Measurements from ENCODE around the gene BACH2.

The BACH2 gene

GRCh38 chr6:90087106-90087833, 209.4 kb downstream of the BACH2 start:
- no peak overlapping the region for H3K27ac ChIP-seq (replicated peaks)
- no peak overlapping the region for H3K4me3 ChIP-seq (replicated peaks; ENCODE audit: insufficient read depth, low read length)
- no peak for DNase-seq (ENCODE audit: low read depth in 1 of 2, low spot score in 1 of 2)

DNA sequence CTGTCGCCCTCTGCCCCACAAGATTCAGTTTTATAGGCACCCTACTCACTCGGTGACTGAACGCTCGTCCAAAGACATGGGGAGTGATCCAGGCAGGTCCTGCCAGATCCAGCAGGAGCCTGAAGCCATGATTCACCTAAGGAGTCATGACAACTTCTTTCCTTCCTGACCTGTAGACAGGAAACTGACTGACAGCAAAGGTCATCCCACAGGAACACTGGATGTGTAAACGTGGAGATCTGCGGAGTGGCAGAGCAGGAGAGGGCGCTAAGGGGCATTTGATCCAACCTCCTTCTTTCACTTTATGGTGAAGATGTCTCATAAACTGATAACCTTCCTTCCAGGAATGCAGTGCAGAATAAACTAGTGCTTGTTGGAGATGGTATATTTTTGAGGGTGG, 210.1 kb downstream of the BACH2 start:
- TF ChIP-seq GABPA (IDR thresholded peaks at IDR 0.05; ENCODE audit: low read depth) (no peak), REST (IDR thresholded peaks at IDR 0.05; ENCODE audit: insufficient replicate concordance, low read depth) (no peak), POLR2AphosphoS5 (IDR thresholded peaks at IDR 0.05; ENCODE audit: low read depth) (no peak), SPI1 (IDR thresholded peaks at IDR 0.05; ENCODE audit: borderline replicate concordance, low read depth) (no peak)
- TF ChIP-seq, protein P1, sequence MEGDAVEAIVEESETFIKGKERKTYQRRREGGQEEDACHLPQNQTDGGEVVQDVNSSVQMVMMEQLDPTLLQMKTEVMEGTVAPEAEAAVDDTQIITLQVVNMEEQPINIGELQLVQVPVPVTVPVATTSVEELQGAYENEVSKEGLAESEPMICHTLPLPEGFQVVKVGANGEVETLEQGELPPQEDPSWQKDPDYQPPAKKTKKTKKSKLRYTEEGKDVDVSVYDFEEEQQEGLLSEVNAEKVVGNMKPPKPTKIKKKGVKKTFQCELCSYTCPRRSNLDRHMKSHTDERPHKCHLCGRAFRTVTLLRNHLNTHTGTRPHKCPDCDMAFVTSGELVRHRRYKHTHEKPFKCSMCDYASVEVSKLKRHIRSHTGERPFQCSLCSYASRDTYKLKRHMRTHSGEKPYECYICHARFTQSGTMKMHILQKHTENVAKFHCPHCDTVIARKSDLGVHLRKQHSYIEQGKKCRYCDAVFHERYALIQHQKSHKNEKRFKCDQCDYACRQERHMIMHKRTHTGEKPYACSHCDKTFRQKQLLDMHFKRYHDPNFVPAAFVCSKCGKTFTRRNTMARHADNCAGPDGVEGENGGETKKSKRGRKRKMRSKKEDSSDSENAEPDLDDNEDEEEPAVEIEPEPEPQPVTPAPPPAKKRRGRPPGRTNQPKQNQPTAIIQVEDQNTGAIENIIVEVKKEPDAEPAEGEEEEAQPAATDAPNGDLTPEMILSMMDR (IDR thresholded peaks at IDR 0.05; ENCODE audit: insufficient read depth, low read length) = no peak
- no peak overlapping the region for H3K27ac ChIP-seq (replicated peaks)
- no peak overlapping the region for H3K4me3 ChIP-seq (replicated peaks; ENCODE audit: insufficient read depth, low read length)
- DNase-seq (ENCODE audit: low read depth in 1 of 2, low spot score in 1 of 2) = no peak
- H3K27me3 ChIP-seq (ENCODE audit: insufficient read depth, poor library complexity, severe bottlenecking) = no peaks in the 10 kb centered on the region

More at GRCh38 chr6:90087106-90087833, 209.4 kb downstream of the BACH2 start:
- H3K27me3 ChIP-seq (ENCODE audit: insufficient read depth, poor library complexity, severe bottlenecking) = no peaks in the 10 kb centered on the region
- TF ChIP-seq POLR2AphosphoS5 (IDR thresholded peaks at IDR 0.05; ENCODE audit: low read depth) (no peak), REST (IDR thresholded peaks at IDR 0.05; ENCODE audit: insufficient replicate concordance, low read depth) (no peak), SPI1 (IDR thresholded peaks at IDR 0.05; ENCODE audit: borderline replicate concordance, low read depth) (no peak), GABPA (IDR thresholded peaks at IDR 0.05; ENCODE audit: low read depth) (no peak)
- TF ChIP-seq, protein P1 (IDR thresholded peaks at IDR 0.05; ENCODE audit: insufficient read depth, low read length) = no peak

DNA sequence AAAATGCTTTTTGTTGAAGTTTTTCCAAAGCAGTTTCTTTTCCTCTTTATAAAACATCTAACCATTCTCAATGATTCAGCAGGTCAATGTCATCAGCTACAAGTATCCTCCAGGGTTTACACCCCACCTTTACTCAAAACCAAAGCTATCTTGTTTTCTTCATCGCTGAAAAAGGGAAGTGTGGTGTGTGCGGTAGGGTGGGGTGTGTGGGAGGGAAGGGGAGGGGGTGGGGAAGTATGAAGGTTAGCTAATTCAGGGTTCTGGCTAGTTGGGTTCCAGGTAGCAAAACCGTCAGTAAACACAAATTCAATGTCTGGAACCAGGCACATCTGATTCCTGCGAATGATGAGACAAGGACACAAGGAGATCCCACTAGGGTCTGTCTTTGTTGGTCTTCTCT, 212.8 kb downstream of the BACH2 start:
- TF ChIP-seq, protein P1 (IDR thresholded peaks at IDR 0.05; ENCODE audit: insufficient read depth, low read length) = no peak
- no peak for TF ChIP-seq REST (IDR thresholded peaks at IDR 0.05; ENCODE audit: insufficient replicate concordance, low read depth)
- TF ChIP-seq SPI1 (IDR thresholded peaks at IDR 0.05; ENCODE audit: borderline replicate concordance, low read depth) = peak; percentile 97
- no peak for TF ChIP-seq GABPA (IDR thresholded peaks at IDR 0.05; ENCODE audit: low read depth)
- TF ChIP-seq POLR2AphosphoS5 (IDR thresholded peaks at IDR 0.05; ENCODE audit: low read depth) = 0 out of 2 replicates have a peak, but pooled peaks have one; percentile 34
- Histone ChIP-seq H3K4me3 (replicated peaks; ENCODE audit: insufficient read depth, low read length) (no peak overlapping the region), H3K27ac (replicated peaks) (no peak overlapping the region), H3K27me3 (ENCODE audit: insufficient read depth, poor library complexity, severe bottlenecking) (no peaks in the 10 kb centered on the region)
- peak in 1 of 2 experiments; percentile 69 for DNase-seq (ENCODE audit: low read depth in 1 of 2, low spot score in 1 of 2)
